CD4-positive, alpha-beta T cell (primary cell): ENCODE results near the gene SLC24A4. TPM values are rescaled to one million over a fixed set of nuclear protein-coding genes. Genes with fewer than 3 reads are reported as not detected.

ENCODE experiments used
- ATAC-seq: fragments of 200-7000 bp; cut with Tn5 transposase; one replicate; pipeline ENCODE4 v1.10.0; 2022; ENCODE audit warnings: mild to moderate bottlenecking; ENCODE audit not compliant: poor library complexity
- CTCF ChIA-PET: fragments of 350-600 bp; sonication (Branson Sonifier 250); formaldehyde crosslinking; loops from one replicate; lab custom pipeline; 2021; ENCODE audit warnings: antibody characterized with exemption, inconsistent platforms; lab: Charles Lee
- POLR2A ChIA-PET: fragments of 350-600 bp; sonication (Branson Sonifier 250); formaldehyde crosslinking; loops from one replicate; lab custom pipeline; 2021; ENCODE audit warnings: antibody characterized with exemption, inconsistent platforms; lab: Charles Lee
- DNase-seq, 14 experiments: peaks; one replicate each; pipeline ENCODE4 v3.0.0-alpha.2; 2013 to 2020; ENCODE audit warnings: mixed read lengths in 2 of 14
- H3K27ac ChIP-seq, 2 donors: one replicate each; pipeline versions ENCODE4 v1.5.1 to v1.7.0; 2013; ENCODE audit warnings: low read length in 2 of 2, low read depth in 1 of 2, mild to moderate bottlenecking in 1 of 2
- H3K27me3 ChIP-seq, 2 experiments: 1 replicate in 1 of 2; 2 replicates in 1 of 2; pipeline versions ENCODE4 v1.6.1 to v1.7.0; 2013; ENCODE audit warnings: low read length in 2 of 2, control low read depth in 1 of 2, mild to moderate bottlenecking in 1 of 2, moderate library complexity in 1 of 2; ENCODE audit not compliant: insufficient read depth in 2 of 2, control insufficient read depth in 1 of 2
- H3K36me3 ChIP-seq: one replicate; pipeline ENCODE4 v1.6.1; 2013; ENCODE audit warnings: low read length, control low read depth; ENCODE audit not compliant: insufficient read depth
- H3K4me1 ChIP-seq: one replicate; pipeline ENCODE4 v1.6.1; 2013; ENCODE audit warnings: low read length, control low read depth; ENCODE audit not compliant: insufficient read depth
- H3K4me3 ChIP-seq: one replicate; pipeline ENCODE4 v1.5.1; 2013; ENCODE audit warnings: mild to moderate bottlenecking, low read length, moderate library complexity
- H3K9me3 ChIP-seq, 2 experiments: 1 replicate in 1 of 2; 2 replicates in 1 of 2; pipeline versions ENCODE4 v1.6.1 to v1.7.0; 2013; ENCODE audit warnings: low read length in 2 of 2, mild to moderate bottlenecking in 2 of 2, control low read depth in 1 of 2, moderate library complexity in 1 of 2; ENCODE audit not compliant: control insufficient read depth in 1 of 2, insufficient read depth in 1 of 2
- H3K27ac Mint-ChIP-seq: one replicate; pipeline ENCODE4 v1.8.0; 2020; ENCODE audit warnings: mixed read lengths
- H3K27me3 Mint-ChIP-seq: one replicate; pipeline ENCODE4 v1.8.0; 2021; ENCODE audit warnings: mixed read lengths
- H3K36me3 Mint-ChIP-seq: one replicate; pipeline ENCODE4 v1.8.0; 2021; ENCODE audit warnings: low read depth, mixed read lengths
- H3K4me1 Mint-ChIP-seq: one replicate; pipeline ENCODE4 v1.8.0; 2021; ENCODE audit warnings: low read depth, mixed read lengths
- H3K4me3 Mint-ChIP-seq: one replicate; pipeline ENCODE4 v1.8.0; 2020; ENCODE audit warnings: mild to moderate bottlenecking, mixed read lengths
- H3K9me3 Mint-ChIP-seq: one replicate; pipeline ENCODE4 v1.8.0; 2020; ENCODE audit warnings: mixed read lengths
- intact Hi-C, 2 experiments: fragments of 100-400 bp; cut with DNase I in 1 of 2; cut with micrococcal nuclease in 1 of 2; formaldehyde crosslinking; loops; one replicate each; pipeline versions ENCODE4 v1.15.1 to v1.9.0; 2023 to 2025; cut with DNase I, micrococcal nuclease
- total RNA-seq, 174 experiments: library from RNA in 2 of 174; stranded (reverse) in 2 of 174; gene quantifications; one replicate each; pipeline ENCODE4 v1.2.3 and lab custom pipeline; 2021 to 2026
- TF ChIP-seq, protein P1 (sequence below): fragments of 200-600 bp; IDR thresholded peaks from one replicate; pipeline ENCODE4 v1.8.0; 2022; ENCODE audit warnings: antibody characterized with exemption, mild to moderate bottlenecking

Gene SLC24A4
- total RNA-seq, 2 experiments from 2014 or later, result 0.11 to 0.19 TPM

DNA sequence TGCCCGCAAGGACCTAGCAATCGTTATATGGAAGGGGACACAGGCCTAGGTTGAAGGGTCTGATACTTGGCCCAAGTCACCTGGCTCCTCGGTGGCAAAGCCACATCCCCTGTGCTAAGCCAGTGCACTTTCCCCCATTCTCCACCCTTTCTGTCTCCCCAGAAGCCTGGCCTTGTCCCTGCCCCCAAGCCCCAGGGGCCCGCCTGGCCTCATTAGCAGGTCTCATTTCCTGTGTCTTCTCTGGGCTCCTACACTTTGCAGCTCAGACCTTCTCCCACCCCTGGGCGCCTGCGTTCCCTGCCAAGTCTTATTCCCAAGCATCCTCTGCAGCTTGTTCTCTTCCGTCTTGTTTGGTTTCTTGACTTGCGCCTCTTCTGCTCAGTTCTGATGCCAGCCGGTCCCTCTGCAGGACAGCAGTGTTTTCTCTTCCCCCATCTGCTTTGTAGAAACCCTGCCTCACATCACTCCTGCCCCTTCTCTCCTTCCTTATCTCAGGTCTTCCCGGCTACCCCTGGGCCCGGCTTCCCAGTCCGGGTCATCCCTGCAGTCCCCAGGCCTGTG, 66.7 kb downstream of the SLC24A4 start:
- POLR2A ChIA-PET, result no interaction called here
- no peaks in the 10 kb centered on the region for H3K27me3 Mint-ChIP-seq
- H3K36me3 Mint-ChIP-seq, result no peaks in the 10 kb centered on the region
- intact Hi-C loops, result no loop called here
- H3K9me3 Mint-ChIP-seq, result no peaks in the 10 kb centered on the region
- H3K4me1 Mint-ChIP-seq, result no peaks in the 10 kb centered on the region
- DNase-seq (no peak), ATAC-seq (no peak)
- CTCF ChIA-PET, result no interaction called here
- no peak overlapping the region for H3K27ac Mint-ChIP-seq
- H3K27me3 ChIP-seq, result no peaks in the 10 kb centered on the region
- no peaks in the 10 kb centered on the region for H3K4me1 ChIP-seq
- no peak overlapping the region for H3K4me3 Mint-ChIP-seq
- H3K27ac ChIP-seq, result no peak overlapping the region
- H3K9me3 ChIP-seq, result no peaks in the 10 kb centered on the region
- H3K4me3 ChIP-seq, result no peak overlapping the region
- H3K36me3 ChIP-seq, result no peaks in the 10 kb centered on the region
- TF ChIP-seq, protein P1, sequence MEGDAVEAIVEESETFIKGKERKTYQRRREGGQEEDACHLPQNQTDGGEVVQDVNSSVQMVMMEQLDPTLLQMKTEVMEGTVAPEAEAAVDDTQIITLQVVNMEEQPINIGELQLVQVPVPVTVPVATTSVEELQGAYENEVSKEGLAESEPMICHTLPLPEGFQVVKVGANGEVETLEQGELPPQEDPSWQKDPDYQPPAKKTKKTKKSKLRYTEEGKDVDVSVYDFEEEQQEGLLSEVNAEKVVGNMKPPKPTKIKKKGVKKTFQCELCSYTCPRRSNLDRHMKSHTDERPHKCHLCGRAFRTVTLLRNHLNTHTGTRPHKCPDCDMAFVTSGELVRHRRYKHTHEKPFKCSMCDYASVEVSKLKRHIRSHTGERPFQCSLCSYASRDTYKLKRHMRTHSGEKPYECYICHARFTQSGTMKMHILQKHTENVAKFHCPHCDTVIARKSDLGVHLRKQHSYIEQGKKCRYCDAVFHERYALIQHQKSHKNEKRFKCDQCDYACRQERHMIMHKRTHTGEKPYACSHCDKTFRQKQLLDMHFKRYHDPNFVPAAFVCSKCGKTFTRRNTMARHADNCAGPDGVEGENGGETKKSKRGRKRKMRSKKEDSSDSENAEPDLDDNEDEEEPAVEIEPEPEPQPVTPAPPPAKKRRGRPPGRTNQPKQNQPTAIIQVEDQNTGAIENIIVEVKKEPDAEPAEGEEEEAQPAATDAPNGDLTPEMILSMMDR, result no peak

GRCh38 chr14:92391726-92392125, 68.8 kb downstream of the SLC24A4 start:
- DNase-seq, result peak in 2 of 14 experiments; percentile 16 to 25
- no peaks in the 10 kb centered on the region for H3K36me3 Mint-ChIP-seq
- no peaks in the 10 kb centered on the region for H3K27me3 Mint-ChIP-seq
- no peak overlapping the region for H3K4me3 ChIP-seq
- no peaks in the 10 kb centered on the region for H3K9me3 ChIP-seq
- no peaks in the 10 kb centered on the region for H3K36me3 ChIP-seq
- TF ChIP-seq, protein P1, result no peak
- intact Hi-C loops, result no loop called here
- H3K4me1 ChIP-seq, result no peaks in the 10 kb centered on the region
- H3K9me3 Mint-ChIP-seq, result no peaks in the 10 kb centered on the region
- ChIA-PET POLR2A (no interaction called here), CTCF (no interaction called here)
- no peak overlapping the region for H3K4me3 Mint-ChIP-seq
- no peak overlapping the region for H3K27ac ChIP-seq
- no peaks in the 10 kb centered on the region for H3K4me1 Mint-ChIP-seq
- no peak for ATAC-seq
- no peaks in the 10 kb centered on the region for H3K27me3 ChIP-seq
- H3K27ac Mint-ChIP-seq, result no peak overlapping the region

GRCh38 chr14:92392711-92393110, 69.7 kb downstream of the SLC24A4 start:
- intact Hi-C loops, result no loop called here
- H3K9me3 Mint-ChIP-seq, result no peaks in the 10 kb centered on the region
- no peak overlapping the region for H3K27ac Mint-ChIP-seq
- no peak overlapping the region for H3K4me3 Mint-ChIP-seq
- no peaks in the 10 kb centered on the region for H3K27me3 Mint-ChIP-seq
- no peaks in the 10 kb centered on the region for H3K36me3 Mint-ChIP-seq
- ATAC-seq (no peak), DNase-seq (peak in 3 of 14 experiments; percentile 5 to 21 (median 13))
- Histone ChIP-seq H3K27me3 (no peaks in the 10 kb centered on the region), H3K9me3 (no peaks in the 10 kb centered on the region), H3K4me3 (no peak overlapping the region), H3K4me1 (no peaks in the 10 kb centered on the region), H3K36me3 (no peaks in the 10 kb centered on the region), H3K27ac (no peak overlapping the region)
- H3K4me1 Mint-ChIP-seq, result no peaks in the 10 kb centered on the region
- CTCF ChIA-PET, result no interaction called here
- TF ChIP-seq, protein P1, result no peak
- POLR2A ChIA-PET, result no interaction called here
